ENCODE measurements around the gene SORL1. TPM values are rescaled to one million over a fixed set of nuclear protein-coding genes. Genes with fewer than 3 reads are reported as not detected.

The SORL1 gene
- total and polyA plus RNA-seq, 2 donors from 2014 or later, result 15.2 to 74.2 TPM

GRCh38 chr11:121570453-121570852, 118.3 kb downstream of the SORL1 start:
- H3K27me3 ChIP-seq (ENCODE audit: control insufficient read depth, insufficient read depth, low read length), result no peaks in the 10 kb centered on the region
- H3K36me3 ChIP-seq (ENCODE audit: control insufficient read depth in 2 of 3, insufficient read depth in 3 of 3, low read length in 3 of 3), result peaks cover 0 to 2% (median 0%) of the 10 kb centered on the region in 3 donors
- TF ChIP-seq, protein P1, sequence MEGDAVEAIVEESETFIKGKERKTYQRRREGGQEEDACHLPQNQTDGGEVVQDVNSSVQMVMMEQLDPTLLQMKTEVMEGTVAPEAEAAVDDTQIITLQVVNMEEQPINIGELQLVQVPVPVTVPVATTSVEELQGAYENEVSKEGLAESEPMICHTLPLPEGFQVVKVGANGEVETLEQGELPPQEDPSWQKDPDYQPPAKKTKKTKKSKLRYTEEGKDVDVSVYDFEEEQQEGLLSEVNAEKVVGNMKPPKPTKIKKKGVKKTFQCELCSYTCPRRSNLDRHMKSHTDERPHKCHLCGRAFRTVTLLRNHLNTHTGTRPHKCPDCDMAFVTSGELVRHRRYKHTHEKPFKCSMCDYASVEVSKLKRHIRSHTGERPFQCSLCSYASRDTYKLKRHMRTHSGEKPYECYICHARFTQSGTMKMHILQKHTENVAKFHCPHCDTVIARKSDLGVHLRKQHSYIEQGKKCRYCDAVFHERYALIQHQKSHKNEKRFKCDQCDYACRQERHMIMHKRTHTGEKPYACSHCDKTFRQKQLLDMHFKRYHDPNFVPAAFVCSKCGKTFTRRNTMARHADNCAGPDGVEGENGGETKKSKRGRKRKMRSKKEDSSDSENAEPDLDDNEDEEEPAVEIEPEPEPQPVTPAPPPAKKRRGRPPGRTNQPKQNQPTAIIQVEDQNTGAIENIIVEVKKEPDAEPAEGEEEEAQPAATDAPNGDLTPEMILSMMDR (IDR thresholded peaks at IDR 0.05; ENCODE audit: borderline replicate concordance, extremely low read depth, insufficient read depth), result no peak
- no peak overlapping the region for H3K9ac ChIP-seq (ENCODE audit: low read length in 3 of 3)
- no peak for DNase-seq
- no peak for FAIRE-seq
- no peak overlapping the region for H3K4me3 ChIP-seq (ENCODE audit: low read length in 3 of 3)
- H3K27ac ChIP-seq (ENCODE audit: low read depth in 2 of 2, low read length in 2 of 2), result no peak overlapping the region
- intact Hi-C loops (cut with DNase I), result no loop called here
- no peaks in the 10 kb centered on the region for H3K9me3 ChIP-seq (ENCODE audit: control insufficient read depth in 2 of 3, insufficient read depth in 1 of 3, low read length in 3 of 3)
- H3K4me1 ChIP-seq (ENCODE audit: control insufficient read depth in 2 of 3, insufficient read depth in 2 of 3, low read depth in 1 of 3, low read length in 3 of 3), result peaks cover 0 to 3% (median under 1%) of the 10 kb centered on the region in 3 donors

DNA sequence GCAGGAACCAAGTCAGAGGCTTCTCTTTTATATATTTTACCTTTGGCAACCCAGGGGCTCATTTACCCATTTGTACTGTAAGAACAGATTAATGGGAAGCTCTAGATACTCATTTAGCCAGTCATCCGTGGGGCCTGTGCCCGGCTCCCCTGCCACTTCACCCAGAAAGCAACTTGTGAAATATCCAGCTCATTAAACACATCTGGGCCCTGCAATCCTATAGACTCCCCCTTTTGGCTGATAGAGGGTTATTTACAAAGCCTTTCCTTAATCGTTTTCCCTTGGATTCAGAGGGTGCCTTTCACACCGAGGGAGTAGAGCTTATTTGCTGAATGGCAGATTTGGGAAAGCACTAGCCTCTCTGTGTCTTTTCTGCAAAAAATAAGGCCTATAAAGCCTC, 119.4 kb downstream of the SORL1 start:
- Histone ChIP-seq H3K36me3 (ENCODE audit: control insufficient read depth in 2 of 3, insufficient read depth in 3 of 3, low read length in 3 of 3) (peaks cover 0 to 2% (median 0%) of the 10 kb centered on the region in 3 donors), H3K27me3 (ENCODE audit: control insufficient read depth, insufficient read depth, low read length) (no peaks in the 10 kb centered on the region), H3K9ac (ENCODE audit: low read length in 3 of 3) (no peak overlapping the region), H3K27ac (ENCODE audit: low read depth in 2 of 2, low read length in 2 of 2) (no peak overlapping the region), H3K9me3 (ENCODE audit: control insufficient read depth in 2 of 3, insufficient read depth in 1 of 3, low read length in 3 of 3) (no peaks in the 10 kb centered on the region), H3K4me1 (ENCODE audit: control insufficient read depth in 2 of 3, insufficient read depth in 2 of 3, low read depth in 1 of 3, low read length in 3 of 3) (peaks cover 5 to 8% (median 8%) of the 10 kb centered on the region in 3 donors), H3K4me3 (ENCODE audit: low read length in 3 of 3) (no peak overlapping the region)
- intact Hi-C loops (cut with DNase I), result no loop called here
- DNase-seq, result peak in 3 of 5 donors; percentile 44 to 61 (median 58)
- no peak for FAIRE-seq
- TF ChIP-seq, protein P1 (IDR thresholded peaks at IDR 0.05; ENCODE audit: borderline replicate concordance, extremely low read depth, insufficient read depth), result no peak

- Histone ChIP-seq H3K4me1 (ENCODE audit: control insufficient read depth in 2 of 3, insufficient read depth in 2 of 3, low read depth in 1 of 3, low read length in 3 of 3) (peaks cover 5 to 10% (median 8%) of the 10 kb centered on the region in 3 donors), H3K27ac (ENCODE audit: low read depth in 2 of 2, low read length in 2 of 2) (no peak overlapping the region), H3K9ac (ENCODE audit: low read length in 3 of 3) (no peak overlapping the region), H3K27me3 (ENCODE audit: control insufficient read depth, insufficient read depth, low read length) (no peaks in the 10 kb centered on the region), H3K36me3 (ENCODE audit: control insufficient read depth in 2 of 3, insufficient read depth in 3 of 3, low read length in 3 of 3) (no peaks in the 10 kb centered on the region), H3K4me3 (ENCODE audit: low read length in 3 of 3) (no peak overlapping the region), H3K9me3 (ENCODE audit: control insufficient read depth in 2 of 3, insufficient read depth in 1 of 3, low read length in 3 of 3) (no peaks in the 10 kb centered on the region)
- DNase-seq (peak in 3 of 5 donors; percentile 44 to 73 (median 69)), FAIRE-seq (no peak)
- TF ChIP-seq, protein P1 (IDR thresholded peaks at IDR 0.05; ENCODE audit: borderline replicate concordance, extremely low read depth, insufficient read depth), result no peak
- intact Hi-C loops (cut with DNase I), result no loop called here
Measured at GRCh38 chr11:121572571-121573059, 120.5 kb downstream of the SORL1 start.

GRCh38 chr11:121574801-121575200, 122.7 kb downstream of the SORL1 start:
- no peak for FAIRE-seq
- Histone ChIP-seq H3K9me3 (ENCODE audit: control insufficient read depth in 2 of 3, insufficient read depth in 1 of 3, low read length in 3 of 3) (no peaks in the 10 kb centered on the region), H3K36me3 (ENCODE audit: control insufficient read depth in 2 of 3, insufficient read depth in 3 of 3, low read length in 3 of 3) (no peaks in the 10 kb centered on the region), H3K9ac (ENCODE audit: low read length in 3 of 3) (no peak overlapping the region), H3K4me1 (ENCODE audit: control insufficient read depth in 2 of 3, insufficient read depth in 2 of 3, low read depth in 1 of 3, low read length in 3 of 3) (peaks cover 5 to 10% (median 8%) of the 10 kb centered on the region in 3 donors), H3K27ac (ENCODE audit: low read depth in 2 of 2, low read length in 2 of 2) (peak overlapping the region in 1 of 2 donors; percentile 63), H3K4me3 (ENCODE audit: low read length in 3 of 3) (no peak overlapping the region), H3K27me3 (ENCODE audit: control insufficient read depth, insufficient read depth, low read length) (no peaks in the 10 kb centered on the region)
- TF ChIP-seq, protein P1 (IDR thresholded peaks at IDR 0.05; ENCODE audit: borderline replicate concordance, extremely low read depth, insufficient read depth), result no peak
- intact Hi-C loops (cut with DNase I), result no loop called here
- DNase-seq, result no peak
